HEK293T (cell line): ENCODE data around the gene RNF123.

Experiments
- BHLHE40 ChIP-seq: fragments of 450-650 bp; IDR thresholded peaks from 2 replicates; pipeline ENCODE4 v1.6.1; 2016; ENCODE audit warnings: mild to moderate bottlenecking, moderate library complexity, borderline replicate concordance
- FOXM1 ChIP-seq: fragments of 450-650 bp; IDR thresholded peaks from 2 replicates; pipeline ENCODE4 v1.6.1; 2017; ENCODE audit warnings: mild to moderate bottlenecking, borderline replicate concordance
- SUZ12 ChIP-seq: fragments of 450-650 bp; IDR thresholded peaks from 2 replicates; pipeline ENCODE4 v1.6.1; 2016; ENCODE audit warnings: mild to moderate bottlenecking
- TARDBP ChIP-seq: fragments of 450-650 bp; IDR thresholded peaks from 2 replicates; pipeline ENCODE4 v1.6.1; 2016

- TF ChIP-seq FOXM1 (no peak), BHLHE40 (no peak), SUZ12 (no peak), TARDBP (no peak)
Measured at GRCh38 chr3:49716169-49716568, 26.8 kb downstream of the RNF123 start.
